Cortex of kidney (tissue), 1 donor: ENCODE data around the gene OCA2.
"Not testable (repeated sequence)": the region's sequence is repeated elsewhere in the genome, so short reads cannot be mapped to it uniquely, and the experiment has no call there.

Source experiments
- DNase-seq: peaks from one replicate; lab custom pipeline; 2025; lab: John Stamatoyannopoulos, UW

OCA2 gene

GRCh38 chr15:28002136-28002861, 96.8 kb downstream of the OCA2 start:
- no peak for DNase-seq

DNA sequence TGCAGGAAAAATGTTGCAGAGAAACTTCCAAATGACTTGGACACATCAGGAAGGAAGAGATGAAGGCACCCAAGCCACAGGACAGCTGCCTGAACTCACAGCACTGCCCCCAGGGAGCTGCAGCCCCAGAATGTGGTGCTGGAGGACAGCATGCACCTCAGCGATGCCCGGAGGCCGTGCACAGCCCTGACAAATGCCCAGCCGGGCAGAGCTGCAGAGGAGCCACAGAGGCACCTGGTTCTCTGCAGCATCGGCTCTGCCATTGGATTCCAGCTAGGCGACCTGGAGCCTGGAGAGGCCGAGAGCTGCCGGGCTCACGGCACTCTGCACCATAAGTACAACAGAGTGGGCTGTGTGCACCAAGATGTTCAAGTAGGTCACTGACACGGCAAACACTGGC, 97.5 kb downstream of the OCA2 start:
- no peak for DNase-seq

GRCh38 chr15:27993996-27994780, 104.9 kb downstream of the OCA2 start:
- DNase-seq = no peak

GRCh38 chr15:27993544-27993943, 105.6 kb downstream of the OCA2 start:
- DNase-seq = no peak

DNA sequence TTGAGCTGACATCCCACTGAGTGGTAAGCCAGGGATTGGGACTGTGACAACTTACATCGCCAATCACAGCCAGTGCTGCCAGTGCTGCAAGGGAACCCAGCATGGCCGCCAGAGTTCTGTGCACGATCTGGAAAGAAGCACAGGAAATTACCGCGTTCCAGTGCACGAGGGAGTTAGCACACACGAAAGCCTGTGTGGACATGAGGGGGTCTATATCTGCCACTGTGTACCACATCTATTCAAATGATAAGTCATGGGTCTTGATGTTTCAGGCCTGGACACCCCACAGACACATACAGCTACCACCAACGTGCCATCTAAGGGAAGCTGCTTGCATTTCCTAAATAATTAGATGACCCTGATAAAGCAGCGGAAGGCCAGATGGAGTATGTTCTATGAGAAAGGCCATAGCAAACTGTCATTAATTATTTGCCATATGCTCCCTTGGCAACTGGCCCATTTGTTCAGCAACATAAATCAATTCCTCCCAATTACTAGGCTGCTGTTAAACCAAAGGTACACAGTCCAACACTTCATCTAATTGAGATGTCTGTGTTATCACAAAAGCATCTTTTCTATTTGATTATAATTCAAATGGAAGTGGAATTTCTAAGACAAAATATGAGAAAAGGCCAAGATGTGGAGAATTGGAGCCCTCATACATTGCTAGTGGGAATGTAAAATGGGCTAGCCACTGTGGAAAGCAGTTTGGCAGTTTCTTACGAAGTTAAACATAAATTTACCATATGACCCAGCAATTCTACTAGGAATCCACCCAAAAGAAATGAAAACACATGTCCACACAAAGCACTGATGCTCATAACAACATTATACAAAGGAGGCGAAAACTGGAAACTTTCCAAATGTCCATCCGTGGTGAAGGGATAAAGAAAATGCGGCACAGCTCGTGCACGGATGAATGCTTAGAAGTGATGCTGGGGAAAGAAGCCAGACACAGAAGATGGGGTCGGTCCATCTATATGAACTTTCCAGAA, 108.3 kb downstream of the OCA2 start:
- no peak for DNase-seq

DNA sequence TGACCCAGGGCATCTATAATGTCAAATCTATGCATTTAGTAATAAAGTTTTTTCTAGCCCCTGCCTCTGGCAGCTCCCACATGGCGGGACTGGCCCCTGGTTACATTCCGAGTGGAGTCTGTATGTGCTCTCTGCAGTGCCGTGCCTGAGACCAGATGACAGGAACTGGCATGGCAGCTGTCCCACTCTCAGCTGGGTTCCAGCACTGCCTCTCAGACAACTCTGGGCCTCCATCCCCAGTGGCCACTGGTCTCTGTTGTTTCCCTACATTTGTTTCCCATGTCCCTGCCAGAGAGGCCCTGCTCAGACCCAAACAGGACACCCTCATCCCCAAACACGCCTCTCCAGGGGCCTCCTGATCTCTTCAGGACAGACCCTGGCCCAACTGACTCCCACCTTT, 109.3 kb downstream of the OCA2 start:
- no peak for DNase-seq

- DNase-seq = no peak
These were observed 109.7 kb downstream of the OCA2 start for GRCh38 chr15:27989427-27989826.

DNA sequence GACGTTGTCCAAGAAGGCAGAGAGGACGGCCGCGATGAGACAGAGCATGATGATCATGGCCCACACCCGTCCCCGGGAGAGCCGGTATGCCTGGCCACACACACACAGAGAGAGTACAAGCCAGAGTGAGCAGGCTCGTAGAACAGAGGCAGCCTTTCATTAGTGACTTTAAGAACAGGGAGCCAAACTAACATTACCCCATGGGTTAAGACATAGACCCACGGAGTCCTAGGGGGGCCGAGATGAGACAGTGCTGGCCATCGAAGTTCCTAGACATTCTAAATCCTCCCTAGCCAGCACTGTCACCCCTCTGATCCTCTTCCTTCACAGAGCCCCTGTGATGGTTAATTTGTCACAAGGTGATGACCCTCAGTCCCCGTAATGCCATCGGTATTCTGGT, 114.0 kb downstream of the OCA2 start:
- DNase-seq = no peak

DNA sequence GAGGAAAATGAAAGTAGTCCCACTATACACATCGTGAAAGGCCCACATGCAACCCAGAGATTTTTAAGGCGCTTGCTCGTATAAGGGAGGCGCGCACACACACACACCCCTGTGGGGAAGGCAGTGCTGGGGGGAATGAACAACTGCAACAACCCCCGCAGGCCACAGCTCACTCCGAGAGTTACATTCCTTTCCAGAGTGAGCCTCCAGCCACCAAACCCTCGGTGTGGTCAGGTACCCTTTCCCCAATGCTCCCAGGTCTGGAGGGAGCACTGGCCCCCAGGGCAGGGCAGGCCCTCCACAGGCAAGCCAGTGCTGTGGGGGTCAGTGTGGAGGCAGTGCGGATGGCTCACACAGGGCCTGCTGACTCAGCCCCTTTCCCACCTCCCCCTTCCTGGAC, 115.6 kb downstream of the OCA2 start:
- no peak for DNase-seq

DNA sequence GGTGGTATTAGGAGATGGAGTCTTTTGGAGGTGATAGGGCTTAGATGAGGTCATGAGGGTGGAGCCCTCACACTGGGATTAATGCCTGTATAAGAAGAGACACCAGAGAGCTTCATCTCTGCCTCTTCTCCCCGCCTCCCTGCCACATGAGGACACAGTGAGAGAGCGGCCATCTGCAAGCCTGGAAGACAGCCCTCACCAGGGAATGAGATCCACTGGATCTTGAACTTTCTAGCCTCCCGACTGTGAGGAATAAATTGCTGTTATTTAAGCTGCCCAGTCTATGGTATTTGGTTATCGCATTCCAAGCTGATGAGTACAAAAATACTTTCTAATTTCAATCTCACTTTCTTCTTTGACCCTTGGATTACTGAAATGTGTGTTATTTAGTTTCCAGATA, 121.4 kb downstream of the OCA2 start:
- DNase-seq = no peak

DNA sequence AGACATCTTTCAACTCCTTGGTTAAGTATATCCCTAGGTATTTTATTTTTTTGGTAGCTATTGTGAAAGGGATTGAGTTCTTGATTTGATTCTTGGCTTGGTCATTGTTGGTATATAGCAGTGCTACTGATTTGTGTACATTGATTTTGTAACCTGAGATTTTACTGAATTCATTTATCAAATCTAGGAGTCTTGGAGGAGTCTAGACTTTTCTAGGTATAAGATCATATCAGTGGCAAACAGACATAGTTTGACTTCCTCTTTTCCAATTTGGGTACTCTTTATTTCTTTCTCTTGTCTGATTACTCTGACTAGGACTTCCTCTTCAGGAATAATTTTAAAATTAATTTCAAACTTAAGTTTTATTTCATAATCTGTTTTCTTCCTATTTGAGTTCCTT, 125.2 kb downstream of the OCA2 start:
- DNase-seq = no peak

DNA sequence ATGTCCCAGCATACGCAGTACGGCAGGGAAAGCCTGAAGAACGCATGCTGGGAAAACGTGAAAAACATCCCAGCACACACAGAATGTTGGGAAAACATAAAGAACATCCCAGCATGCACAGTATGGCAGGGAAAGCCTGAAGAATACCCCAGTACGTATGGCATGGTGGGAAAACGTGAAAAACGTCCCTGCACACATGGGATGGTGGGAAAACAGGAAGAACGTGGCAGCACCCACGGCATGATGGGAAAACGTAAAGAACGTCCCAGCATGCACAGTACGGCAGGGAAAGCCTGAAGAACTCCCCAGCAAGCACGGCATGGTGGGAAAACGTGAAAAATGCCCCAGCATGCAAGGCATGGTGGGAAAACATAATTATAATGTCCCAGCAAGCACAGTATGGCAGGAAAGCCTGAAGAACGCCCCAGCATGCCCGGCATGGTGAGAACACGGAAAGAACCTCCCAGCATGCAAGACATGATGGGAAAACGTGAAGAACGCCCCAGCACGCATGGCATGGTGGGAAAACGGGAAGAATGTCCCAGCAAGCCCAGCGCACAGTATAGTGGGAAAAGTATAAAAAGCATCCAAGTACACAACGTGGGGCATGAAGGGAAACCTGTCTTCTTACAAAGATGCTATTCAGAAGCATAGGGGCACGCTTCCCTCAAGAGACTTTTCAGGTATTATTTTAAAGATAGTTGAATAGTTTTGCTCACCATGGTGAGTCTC, 128.3 kb downstream of the OCA2 start:
- no peak for DNase-seq

DNA sequence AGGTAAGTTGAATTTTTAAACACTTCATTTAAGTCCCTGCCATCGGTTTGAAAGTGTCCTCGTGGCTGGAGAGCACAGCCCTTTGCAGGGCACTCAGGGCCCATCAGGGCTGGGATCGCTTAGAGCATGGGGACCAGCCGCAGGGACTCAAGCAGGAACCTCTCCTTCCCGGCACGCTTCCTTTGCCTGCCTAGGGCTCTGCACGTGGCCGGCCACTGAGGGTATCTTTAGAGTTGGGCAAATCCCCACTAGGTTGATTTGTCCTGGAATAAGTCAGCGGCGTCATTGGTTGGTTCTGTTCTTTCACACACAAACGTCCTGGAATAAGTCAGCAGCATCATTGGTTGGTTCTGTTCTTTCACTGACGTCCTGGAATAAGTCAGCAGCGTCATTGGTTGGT, 131.6 kb downstream of the OCA2 start:
- no peak for DNase-seq

GRCh38 chr15:27965546-27965945, 133.6 kb downstream of the OCA2 start:
- DNase-seq = no peak

- no peak for DNase-seq
These were observed 137.3 kb downstream of the OCA2 start for GRCh38 chr15:27961801-27962200.

DNA sequence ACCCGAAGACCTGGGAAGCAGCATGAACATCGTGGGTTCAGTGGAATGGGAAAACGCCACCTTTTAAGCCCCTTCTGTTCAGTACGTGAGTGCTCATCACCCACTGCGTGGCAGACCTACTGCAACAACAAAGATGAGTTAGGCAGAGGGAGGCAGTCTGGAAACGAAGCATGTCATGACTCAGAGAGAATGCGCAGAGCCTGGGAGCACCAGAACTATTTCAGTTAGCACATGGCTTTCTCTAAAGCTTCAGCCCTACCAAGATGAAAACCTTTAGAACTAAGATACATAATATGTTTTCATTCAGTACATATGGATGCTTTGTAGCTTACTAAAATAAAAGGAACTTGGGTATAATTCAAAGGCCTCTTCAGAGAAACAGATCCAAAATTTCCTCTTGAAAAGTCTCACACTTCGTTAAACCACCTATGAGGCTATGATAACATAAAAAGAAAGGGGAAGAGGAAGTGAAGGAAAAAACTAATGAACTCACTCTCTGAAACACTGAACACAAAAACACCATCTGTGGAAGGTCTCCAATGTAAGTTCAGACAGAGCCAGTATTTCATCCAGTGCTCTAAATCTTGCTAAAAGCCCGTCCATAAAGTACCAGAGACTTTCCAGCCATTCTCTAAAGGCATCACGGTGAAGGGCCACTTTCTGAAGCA, 140.1 kb downstream of the OCA2 start:
- no peak for DNase-seq

- no peak for DNase-seq
These were observed 142.8 kb downstream of the OCA2 start for GRCh38 chr15:27956285-27956684.

DNA sequence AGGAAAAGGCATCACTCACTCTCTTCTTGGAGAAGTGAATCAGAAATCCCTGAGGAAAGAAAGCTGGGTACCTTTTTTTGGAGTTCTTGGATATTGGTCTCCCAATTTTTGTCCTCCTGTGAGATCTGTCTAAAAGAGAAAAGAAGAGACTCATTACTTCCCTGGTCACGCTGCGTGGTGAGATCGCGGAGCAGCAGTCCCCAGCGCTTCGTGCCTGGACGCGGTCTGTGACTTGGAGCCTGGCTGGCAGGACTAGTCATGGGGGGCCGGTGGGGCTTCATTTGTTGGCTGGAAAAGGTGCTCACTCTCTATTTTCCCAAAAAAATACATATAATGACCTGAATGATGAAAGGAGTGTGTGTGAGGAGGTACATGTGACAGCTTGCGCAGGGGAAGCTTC, 144.0 kb downstream of the OCA2 start:
- no peak for DNase-seq

GRCh38 chr15:27952593-27952992, 146.5 kb downstream of the OCA2 start:
- DNase-seq = not testable (repeated sequence)

DNA sequence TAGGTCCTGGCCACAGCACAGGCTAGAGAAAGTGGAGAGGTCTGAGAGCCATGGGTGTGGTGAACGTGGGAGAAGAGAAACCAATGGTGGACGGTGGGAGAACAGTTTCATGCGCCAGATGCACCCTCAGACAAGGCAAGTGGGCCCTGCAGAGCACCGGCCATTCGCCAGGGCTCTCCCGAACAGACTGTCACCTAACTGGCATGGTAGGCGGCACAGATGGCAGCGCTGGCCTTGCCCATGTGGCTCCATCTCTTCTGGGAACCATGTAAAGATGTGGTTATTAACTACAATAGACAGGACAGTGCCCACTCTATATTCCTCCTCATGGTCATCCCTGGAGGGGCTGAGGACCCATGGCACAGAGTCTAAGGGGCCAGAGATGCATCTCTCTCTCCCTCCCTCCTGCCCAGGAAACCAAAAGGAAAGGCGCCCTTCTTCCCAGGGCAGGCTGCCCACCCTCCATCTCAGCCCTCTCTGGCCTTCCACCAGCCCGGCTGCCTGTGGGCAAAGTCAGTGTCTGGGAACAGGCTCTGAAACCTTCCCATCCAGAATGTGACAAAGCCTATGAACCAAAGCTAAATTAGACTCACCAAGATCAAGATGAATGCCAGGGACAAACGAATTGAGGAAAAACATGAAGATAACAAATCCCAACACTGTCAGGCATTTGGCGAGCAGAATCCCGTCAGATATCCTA, 147.8 kb downstream of the OCA2 start:
- DNase-seq = no peak

DNA sequence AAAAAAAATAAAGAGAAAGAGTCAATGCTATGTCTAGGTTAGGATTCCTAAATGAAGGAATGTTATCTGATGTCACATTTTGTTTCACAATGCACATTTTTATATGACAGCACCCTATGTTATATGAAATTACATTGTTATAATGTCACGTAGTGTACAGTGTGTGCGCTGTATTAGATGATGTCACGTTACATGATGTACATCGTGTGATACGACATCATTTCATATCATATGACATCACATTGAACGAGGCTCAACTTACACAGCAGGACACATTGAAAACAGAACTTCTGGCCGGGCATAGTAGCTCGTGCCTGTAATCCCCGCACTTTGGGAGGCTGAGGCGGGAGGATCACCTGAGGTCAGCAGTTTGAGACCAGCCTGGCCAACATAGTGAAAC, 150.0 kb downstream of the OCA2 start:
- no peak for DNase-seq
